GM23338 (cell line): Measurements from ENCODE around the gene POU6F1. TPM values are rescaled to one million over a fixed set of nuclear protein-coding genes. Genes with fewer than 3 reads are reported as not detected.

Experiments used
- ATAC-seq: fragments of 200-7000 bp; cut with Tn5 transposase; 3 replicates; pipeline ENCODE4 v1.9.1; 2020
- DNase-seq: peaks from one replicate; pipeline ENCODE4 v3.0.0-alpha.2; 2015; ENCODE audit warnings: low spot score
- H2AFZ ChIP-seq: fragments of 200-600 bp; sonication (generic); 2 replicates; pipeline ENCODE4 v1.8.0; 2016; ENCODE audit warnings: antibody characterized with exemption, mild to moderate bottlenecking, moderate library complexity
- H3F3A ChIP-seq: fragments of 200-600 bp; sonication (generic); replicated peaks from 2 replicates; pipeline ENCODE4 v1.8.0; 2017; ENCODE audit warnings: antibody characterized with exemption, mixed run types, low read depth
- H3K27ac ChIP-seq: fragments of 200-600 bp; sonication (generic); 2 replicates; pipeline ENCODE4 v1.6.1; 2016; ENCODE audit warnings: low read depth
- H3K27me3 ChIP-seq: fragments of 200-600 bp; sonication (generic); 2 replicates; pipeline ENCODE4 v1.8.0; 2016; ENCODE audit warnings: mild to moderate bottlenecking, mixed run types, moderate library complexity; ENCODE audit not compliant: insufficient read depth
- H3K36me3 ChIP-seq: fragments of 200-600 bp; sonication (generic); 2 replicates; pipeline ENCODE4 v1.8.0; 2016; ENCODE audit warnings: mild to moderate bottlenecking; ENCODE audit not compliant: insufficient read depth
- H3K4me1 ChIP-seq: fragments of 200-600 bp; sonication (generic); 2 replicates; pipeline ENCODE4 v1.8.0; 2016; ENCODE audit warnings: mild to moderate bottlenecking, moderate library complexity; ENCODE audit not compliant: insufficient read depth
- H3K4me2 ChIP-seq: fragments of 200-600 bp; sonication (generic); 2 replicates; pipeline ENCODE4 v1.7.1; 2017; ENCODE audit warnings: mixed run types
- H3K4me3 ChIP-seq: fragments of 200-600 bp; sonication (generic); 2 replicates; pipeline ENCODE4 v1.6.1; 2016; ENCODE audit warnings: mixed run types
- H3K79me2 ChIP-seq: fragments of 200-600 bp; sonication (generic); replicated peaks from 2 replicates; pipeline ENCODE4 v1.8.0; 2017; ENCODE audit warnings: mild to moderate bottlenecking; ENCODE audit not compliant: insufficient read depth
- H3K9me2 ChIP-seq: fragments of 200-600 bp; sonication (generic); 2 replicates; pipeline ENCODE4 v1.8.0; 2017; ENCODE audit not compliant: insufficient read depth
- H4K20me1 ChIP-seq: fragments of 200-600 bp; sonication (generic); replicated peaks from 2 replicates; pipeline ENCODE4 v1.8.0; 2017; ENCODE audit warnings: mild to moderate bottlenecking; ENCODE audit not compliant: insufficient read depth
- H3K27ac Mint-ChIP-seq: 2 replicates; pipeline ENCODE4 v1.8.0; 2020; ENCODE audit warnings: inconsistent platforms, mild to moderate bottlenecking, moderate library complexity, mixed read lengths
- H3K27me3 Mint-ChIP-seq: 3 replicates; pipeline ENCODE4 v1.8.0; 2022; ENCODE audit warnings: low read depth, mild to moderate bottlenecking, moderate library complexity, mixed read lengths, inconsistent platforms; ENCODE audit not compliant: insufficient read depth, poor library complexity
- H3K36me3 Mint-ChIP-seq: 3 replicates; pipeline ENCODE4 v1.8.0; 2021; ENCODE audit warnings: low read depth, mild to moderate bottlenecking, inconsistent platforms, moderate library complexity, mixed read lengths
- H3K4me1 Mint-ChIP-seq: 3 replicates; pipeline ENCODE4 v1.8.0; 2020; ENCODE audit warnings: mild to moderate bottlenecking, inconsistent platforms, mixed read lengths
- H3K4me3 Mint-ChIP-seq: 3 replicates; pipeline ENCODE4 v1.8.0; 2021; ENCODE audit warnings: moderate library complexity, mild to moderate bottlenecking, inconsistent platforms, mixed read lengths
- H3K9me3 Mint-ChIP-seq: 3 replicates; pipeline ENCODE4 v1.8.0; 2020; ENCODE audit warnings: moderate library complexity, mild to moderate bottlenecking, inconsistent platforms, mixed read lengths
- EZH2phosphoT487 ChIP-seq: fragments of 200-600 bp; sonication (generic); IDR thresholded peaks from one replicate; pipeline ENCODE4 v1.8.1; 2018; ENCODE audit warnings: antibody characterized with exemption; ENCODE audit not compliant: unreplicated experiment
- POLR2AphosphoS5 ChIP-seq: IDR thresholded peaks from 2 replicates; pipeline ENCODE4 v1.6.1; 2016; ENCODE audit warnings: antibody characterized with exemption, low read depth
- polyA plus RNA-seq: library from polyadenylated mRNA; unstranded; fragments of >200 nt; fragmentation: Nextera tagmentation; extraction: Ambion mirVana; gene quantifications from 2 replicates; pipeline ENCODE4 v1.2.1, GENCODE V29; 2016
- total RNA-seq: library from RNA; depleted of rRNA; stranded (reverse); fragments of >200 nt; shearing (Covaris generic); gene quantifications from 2 replicates; pipeline ENCODE4 v1.2.3, GENCODE V29; 2014
- TF ChIP-seq, protein P1 (sequence below), 2 experiments: fragments of 200-600 bp in 1 of 2; sonication (generic) in 1 of 2; conservative IDR thresholded peaks; 2 replicates each; pipeline versions ENCODE4 v1.5.1 to v1.6.1; 2016 to 2017; ENCODE audit warnings: antibody characterized with exemption in 2 of 2, low read depth in 2 of 2, mild to moderate bottlenecking in 2 of 2, moderate library complexity in 1 of 2
- TF ChIP-seq, protein P2 (sequence below): IDR thresholded peaks from one replicate; pipeline ENCODE4 v1.6.1; 2018; ENCODE audit warnings: antibody characterized with exemption; ENCODE audit not compliant: unreplicated experiment

Gene POU6F1
- total and polyA plus RNA-seq, 2 experiments from 2014 or later: 3.0 to 4.0 TPM

DNA sequence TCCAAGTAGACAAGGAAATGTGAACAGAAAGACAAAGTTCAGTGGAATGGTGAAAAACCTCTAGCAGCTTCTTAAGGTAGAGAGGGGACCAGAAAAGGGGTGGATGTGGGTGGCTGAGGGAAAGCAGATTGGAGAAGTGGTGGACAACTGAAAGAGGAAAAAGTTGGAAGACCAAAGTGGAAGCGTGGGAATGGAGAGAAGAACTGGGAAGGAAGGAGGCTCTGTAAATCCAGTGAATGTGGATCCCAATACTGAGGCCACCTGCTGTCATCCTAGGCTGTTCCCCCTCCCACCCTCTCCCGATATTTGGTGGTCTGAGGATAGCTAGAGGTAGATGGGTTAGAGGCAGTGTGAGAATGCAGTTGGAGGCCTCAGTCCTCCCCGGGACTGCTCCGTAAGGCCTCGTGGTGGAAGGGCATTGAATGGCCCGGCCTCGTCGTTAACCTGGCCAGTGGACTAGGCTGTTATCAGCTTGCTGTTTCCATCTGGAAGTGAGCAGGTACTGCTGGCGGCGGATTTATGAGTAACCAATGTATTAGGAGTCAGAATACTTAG lies 822 bp upstream of the POU6F1 start:
- Mint-ChIP-seq H3K9me3 (no peaks in the 10 kb centered on the region), H3K27me3 (peaks cover 2% of the 10 kb centered on the region), H3K4me1 (peaks cover 17% of the 10 kb centered on the region), H3K36me3 (no peaks in the 10 kb centered on the region), H3K4me3 (peak overlapping the region; percentile 75), H3K27ac (peak overlapping the region; percentile 92)
- Histone ChIP-seq H2AFZ (peak overlapping the region; percentile 43), H3K27me3 (no peaks in the 10 kb centered on the region), H3K36me3 (no peaks in the 10 kb centered on the region), H3F3A (peaks cover 18% of the 10 kb centered on the region; the same call in 1 of the 2 replicates), H3K9me2 (no peaks in the 10 kb centered on the region), H3K4me3 (peak overlapping the region; percentile 63), H3K79me2 (peaks cover 16% of the 10 kb centered on the region; the same call in 1 of the 2 replicates), H3K27ac (peak overlapping the region; percentile 95), H4K20me1 (no peaks in the 10 kb centered on the region), H3K4me2 (peak overlapping the region; percentile 86), H3K4me1 (peaks cover 22% of the 10 kb centered on the region)
- TF ChIP-seq EZH2phosphoT487: no peak
- ATAC-seq (peak; percentile 35), DNase-seq (peak; percentile 44)

DNA sequence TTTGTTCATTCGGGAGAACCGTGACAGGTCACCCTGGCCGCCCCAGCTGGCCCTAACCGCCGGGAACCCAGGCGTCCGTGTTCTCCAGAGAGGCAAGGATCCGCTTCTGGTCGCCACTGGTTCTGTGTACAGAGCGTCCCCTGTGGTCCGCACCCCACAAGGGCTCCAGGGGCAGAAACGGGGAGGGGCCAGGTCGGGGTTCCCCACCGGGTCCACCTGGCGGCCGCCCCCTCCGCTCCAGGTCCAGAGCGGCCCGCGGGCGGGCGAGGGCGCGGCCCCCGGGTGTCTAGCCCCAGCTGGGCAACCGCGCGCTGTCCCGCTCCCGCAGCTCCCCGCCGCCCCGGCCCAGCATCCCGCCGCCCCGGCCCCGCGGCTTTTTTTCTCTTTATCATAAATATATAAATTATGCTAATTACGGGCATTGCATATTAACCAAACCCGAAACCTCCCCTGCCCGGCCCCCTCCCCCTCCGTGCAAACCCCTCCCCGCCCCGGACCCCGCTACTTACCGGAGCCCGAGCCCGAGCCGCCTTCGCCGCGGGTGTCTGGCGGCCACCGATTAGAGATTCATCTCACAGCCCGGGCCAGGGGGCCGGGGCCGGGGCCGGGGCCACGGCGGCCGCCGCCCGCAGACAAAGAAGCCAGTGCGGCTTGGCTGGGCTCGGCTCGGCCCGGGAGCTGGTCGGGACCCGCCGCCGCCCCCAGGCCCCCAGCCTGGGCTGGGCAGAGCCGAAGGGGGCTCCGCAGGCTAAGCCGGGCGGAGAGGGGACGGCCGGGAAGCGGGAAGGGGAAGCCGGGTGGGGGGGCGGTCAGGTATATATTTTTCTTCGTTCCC lies 512 bp downstream of the POU6F1 start:
- Histone ChIP-seq H3K9me2 (no peaks in the 10 kb centered on the region), H3K4me1 (peaks cover 22% of the 10 kb centered on the region), H3K79me2 (peaks cover 16% of the 10 kb centered on the region; the same call in 1 of the 2 replicates), H3K27ac (peak overlapping the region; percentile 94), H3F3A (peaks cover 18% of the 10 kb centered on the region; the same call in 1 of the 2 replicates), H4K20me1 (no peaks in the 10 kb centered on the region), H3K4me3 (peak overlapping the region; percentile 63), H3K27me3 (no peaks in the 10 kb centered on the region), H2AFZ (0 out of 2 replicates have a peak overlapping the region, but pooled peaks have one; percentile 80), H3K4me2 (peak overlapping the region; percentile 86), H3K36me3 (no peaks in the 10 kb centered on the region)
- peak; percentile 65 for DNase-seq
- peak overlapping the region; percentile 75 for H3K4me3 Mint-ChIP-seq
- no peaks in the 10 kb centered on the region for H3K36me3 Mint-ChIP-seq
- no peak overlapping the region; the same call in 1 of the 2 replicates for H3K27ac Mint-ChIP-seq
- peaks cover 2% of the 10 kb centered on the region for H3K27me3 Mint-ChIP-seq
- TF ChIP-seq, protein P1, sequence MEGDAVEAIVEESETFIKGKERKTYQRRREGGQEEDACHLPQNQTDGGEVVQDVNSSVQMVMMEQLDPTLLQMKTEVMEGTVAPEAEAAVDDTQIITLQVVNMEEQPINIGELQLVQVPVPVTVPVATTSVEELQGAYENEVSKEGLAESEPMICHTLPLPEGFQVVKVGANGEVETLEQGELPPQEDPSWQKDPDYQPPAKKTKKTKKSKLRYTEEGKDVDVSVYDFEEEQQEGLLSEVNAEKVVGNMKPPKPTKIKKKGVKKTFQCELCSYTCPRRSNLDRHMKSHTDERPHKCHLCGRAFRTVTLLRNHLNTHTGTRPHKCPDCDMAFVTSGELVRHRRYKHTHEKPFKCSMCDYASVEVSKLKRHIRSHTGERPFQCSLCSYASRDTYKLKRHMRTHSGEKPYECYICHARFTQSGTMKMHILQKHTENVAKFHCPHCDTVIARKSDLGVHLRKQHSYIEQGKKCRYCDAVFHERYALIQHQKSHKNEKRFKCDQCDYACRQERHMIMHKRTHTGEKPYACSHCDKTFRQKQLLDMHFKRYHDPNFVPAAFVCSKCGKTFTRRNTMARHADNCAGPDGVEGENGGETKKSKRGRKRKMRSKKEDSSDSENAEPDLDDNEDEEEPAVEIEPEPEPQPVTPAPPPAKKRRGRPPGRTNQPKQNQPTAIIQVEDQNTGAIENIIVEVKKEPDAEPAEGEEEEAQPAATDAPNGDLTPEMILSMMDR (conservative IDR thresholded peaks at IDR 0.05; ENCODE audit: low read depth in 2 of 2): peak; percentile 16 to 54; a peak in 2 of 4 replicates
- TF ChIP-seq, protein P2, sequence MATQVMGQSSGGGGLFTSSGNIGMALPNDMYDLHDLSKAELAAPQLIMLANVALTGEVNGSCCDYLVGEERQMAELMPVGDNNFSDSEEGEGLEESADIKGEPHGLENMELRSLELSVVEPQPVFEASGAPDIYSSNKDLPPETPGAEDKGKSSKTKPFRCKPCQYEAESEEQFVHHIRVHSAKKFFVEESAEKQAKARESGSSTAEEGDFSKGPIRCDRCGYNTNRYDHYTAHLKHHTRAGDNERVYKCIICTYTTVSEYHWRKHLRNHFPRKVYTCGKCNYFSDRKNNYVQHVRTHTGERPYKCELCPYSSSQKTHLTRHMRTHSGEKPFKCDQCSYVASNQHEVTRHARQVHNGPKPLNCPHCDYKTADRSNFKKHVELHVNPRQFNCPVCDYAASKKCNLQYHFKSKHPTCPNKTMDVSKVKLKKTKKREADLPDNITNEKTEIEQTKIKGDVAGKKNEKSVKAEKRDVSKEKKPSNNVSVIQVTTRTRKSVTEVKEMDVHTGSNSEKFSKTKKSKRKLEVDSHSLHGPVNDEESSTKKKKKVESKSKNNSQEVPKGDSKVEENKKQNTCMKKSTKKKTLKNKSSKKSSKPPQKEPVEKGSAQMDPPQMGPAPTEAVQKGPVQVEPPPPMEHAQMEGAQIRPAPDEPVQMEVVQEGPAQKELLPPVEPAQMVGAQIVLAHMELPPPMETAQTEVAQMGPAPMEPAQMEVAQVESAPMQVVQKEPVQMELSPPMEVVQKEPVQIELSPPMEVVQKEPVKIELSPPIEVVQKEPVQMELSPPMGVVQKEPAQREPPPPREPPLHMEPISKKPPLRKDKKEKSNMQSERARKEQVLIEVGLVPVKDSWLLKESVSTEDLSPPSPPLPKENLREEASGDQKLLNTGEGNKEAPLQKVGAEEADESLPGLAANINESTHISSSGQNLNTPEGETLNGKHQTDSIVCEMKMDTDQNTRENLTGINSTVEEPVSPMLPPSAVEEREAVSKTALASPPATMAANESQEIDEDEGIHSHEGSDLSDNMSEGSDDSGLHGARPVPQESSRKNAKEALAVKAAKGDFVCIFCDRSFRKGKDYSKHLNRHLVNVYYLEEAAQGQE: no peak
- TF ChIP-seq POLR2AphosphoS5: peak; percentile 19; the same call in 1 of the 2 replicates
- H3K4me1 Mint-ChIP-seq: peaks cover 17% of the 10 kb centered on the region
- peak; percentile 71 for ATAC-seq
- no peaks in the 10 kb centered on the region for H3K9me3 Mint-ChIP-seq
